Esophagus mucosa (tissue), 1 donor: Measurements from ENCODE around the gene SNAP47. TPM values are rescaled to one million over a fixed set of nuclear protein-coding genes. Genes with fewer than 3 reads are reported as not detected.

Experiments used
- ATAC-seq: fragments of 200-7000 bp; cut with Tn5 transposase; one replicate; pipeline ENCODE4 v1.9.1; 2020
- total RNA-seq: library from RNA; stranded (reverse); gene quantifications from one replicate; pipeline ENCODE4 v1.2.4, GENCODE V29; 2023
- donor health status: DM: yes; HTN: yes; CAD: no.

Gene SNAP47
- total RNA-seq, 1 donor from 2014 or later: 15.8 TPM

GRCh38 chr1:227785805-227786671, 50.8 kb downstream of the SNAP47 start:
- no peak for ATAC-seq

DNA sequence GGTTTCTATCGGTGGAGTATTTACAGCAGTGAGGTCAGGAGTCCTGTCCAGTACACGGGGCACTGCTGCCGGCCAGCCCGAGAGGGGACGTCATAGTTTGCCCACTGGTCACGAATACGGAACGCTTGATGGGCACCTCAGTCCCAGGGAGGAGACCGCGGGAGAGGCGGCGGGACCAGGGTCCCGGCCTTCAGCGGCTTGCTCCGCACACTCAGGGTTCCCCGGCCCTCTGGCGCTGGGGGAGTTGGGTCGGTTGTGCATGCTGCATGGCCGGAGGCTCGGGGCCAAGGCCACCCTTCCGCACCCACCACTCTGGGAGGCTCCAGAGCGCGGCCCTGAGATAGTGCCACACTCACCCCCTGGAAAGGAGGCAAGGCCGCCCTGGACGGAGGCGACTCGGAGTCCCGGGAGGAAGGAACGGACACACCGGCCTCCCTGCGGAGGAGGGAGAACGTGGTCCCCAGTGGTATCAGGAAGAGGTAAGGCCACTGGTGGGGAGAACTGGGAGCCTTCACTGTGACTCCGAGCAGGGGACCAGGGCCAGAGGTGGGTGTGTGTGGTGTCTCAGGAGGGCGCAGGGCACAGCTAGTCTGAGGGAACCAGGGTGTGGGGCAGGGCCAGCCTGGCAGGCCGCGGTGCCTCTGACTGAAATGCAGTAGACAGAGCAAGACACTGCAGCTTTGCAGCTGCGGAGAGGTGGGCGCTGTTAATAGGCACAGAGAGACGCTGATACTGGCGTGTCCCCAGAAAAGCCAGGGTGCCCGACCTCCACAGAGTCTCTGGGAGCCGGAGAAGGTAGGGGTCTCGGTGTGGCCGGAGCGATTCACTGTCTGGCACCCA, 51.7 kb downstream of the SNAP47 start:
- ATAC-seq: no peak

DNA sequence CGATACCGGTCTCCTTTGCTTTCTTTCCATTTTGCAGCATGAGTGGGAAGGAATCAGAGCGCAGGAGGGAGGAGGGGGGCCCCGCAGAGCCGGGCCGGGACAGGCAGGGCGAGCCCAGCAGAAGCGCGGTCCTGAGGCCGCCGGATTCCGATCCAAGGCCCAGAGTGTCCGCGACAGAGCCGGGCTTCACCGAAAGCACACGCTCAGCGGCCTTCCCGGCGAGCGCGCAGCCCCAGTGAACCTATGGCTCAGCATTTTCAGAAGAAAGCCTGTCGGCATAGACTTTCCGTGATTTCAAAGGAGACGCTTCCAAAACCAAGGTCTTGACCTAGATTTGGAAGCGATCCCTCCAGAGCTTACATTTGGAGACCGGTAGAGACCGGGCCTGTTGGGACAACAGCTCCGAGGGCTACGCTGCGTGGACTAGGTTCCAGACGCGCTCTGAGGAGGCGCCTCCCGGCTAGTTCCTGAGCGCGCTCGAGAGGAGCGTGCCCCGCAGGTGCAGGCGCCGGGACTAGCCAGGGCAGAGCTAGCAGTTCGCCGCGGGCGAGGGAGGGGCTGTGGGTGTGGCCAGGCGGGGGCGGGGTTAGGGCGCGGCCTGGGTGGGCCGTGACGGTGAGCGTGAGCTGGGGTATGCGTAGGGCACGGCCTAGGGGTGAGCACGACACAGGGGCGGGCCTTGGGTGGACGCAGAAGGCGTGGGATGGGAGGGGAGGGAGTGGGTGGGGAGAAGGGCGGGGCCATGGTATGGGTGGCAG, 52.5 kb downstream of the SNAP47 start:
- peak; percentile 94 for ATAC-seq

- ATAC-seq: peak; percentile 55
Observed at GRCh38 chr1:227788271-227789083, 53.2 kb downstream of the SNAP47 start.

DNA sequence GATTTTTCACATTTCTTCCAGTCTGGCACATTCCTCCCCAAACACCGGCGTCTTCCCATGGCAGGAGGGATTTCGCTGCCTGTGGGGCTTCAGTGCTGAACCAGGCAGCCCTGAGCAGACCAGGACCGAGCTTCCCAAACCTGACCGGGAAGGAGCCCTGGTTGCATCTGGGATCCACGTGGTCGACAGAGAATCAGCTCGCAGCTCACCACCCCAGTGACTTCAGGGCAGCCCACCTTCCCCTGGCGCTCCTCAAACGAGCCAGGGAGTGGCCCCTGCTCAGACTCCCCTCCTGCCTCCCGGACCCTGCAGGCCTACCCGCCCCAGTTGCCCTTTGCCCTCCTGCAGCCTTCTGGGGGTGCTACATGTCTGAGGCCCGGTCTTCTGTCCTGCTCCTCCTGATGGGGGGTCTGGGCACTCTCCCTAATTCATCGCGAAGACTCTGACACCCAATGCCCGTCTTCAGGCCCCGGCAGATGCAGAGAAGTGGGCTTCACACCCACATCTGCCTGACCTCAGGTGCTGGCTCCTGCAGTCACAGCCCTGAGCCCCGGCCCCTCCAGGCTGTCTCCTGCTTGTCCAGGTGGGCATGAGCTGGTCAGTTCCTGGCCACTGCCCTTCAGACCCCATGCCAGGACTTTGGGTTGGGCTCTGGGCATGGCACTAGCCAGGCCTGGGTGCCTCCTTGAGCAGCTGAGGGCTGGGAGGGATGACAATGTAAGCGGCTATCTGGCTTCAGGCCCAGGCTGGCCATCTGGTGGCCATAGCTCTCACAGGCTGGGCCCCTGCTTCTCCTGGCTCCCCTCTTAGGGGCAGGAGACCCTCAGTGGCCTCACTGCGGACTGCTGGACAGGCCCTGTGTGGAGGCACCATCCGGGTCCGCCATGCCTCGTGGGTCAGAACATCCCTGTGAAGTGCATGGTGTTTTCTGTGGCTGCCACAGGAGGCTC, 54.1 kb downstream of the SNAP47 start:
- ATAC-seq: no peak

DNA sequence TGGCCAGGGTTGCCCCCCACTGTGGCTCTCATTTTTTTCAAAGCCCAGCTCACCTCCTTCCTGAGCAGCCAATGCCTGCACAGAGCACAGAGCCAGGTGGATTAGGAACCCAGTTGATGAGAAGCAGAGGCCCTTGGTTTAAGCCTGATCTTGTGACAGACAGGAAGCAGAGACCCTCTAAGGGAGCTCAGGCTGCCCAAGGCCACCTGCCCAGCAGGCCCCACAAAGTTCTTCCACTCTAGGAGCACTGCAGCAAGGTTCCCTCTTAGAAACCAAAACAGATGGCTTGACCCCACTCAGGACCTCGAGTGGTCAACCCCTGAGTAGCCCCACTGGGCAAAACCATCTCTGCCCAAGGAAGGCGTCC, 54.8 kb downstream of the SNAP47 start:
- ATAC-seq: no peak

DNA sequence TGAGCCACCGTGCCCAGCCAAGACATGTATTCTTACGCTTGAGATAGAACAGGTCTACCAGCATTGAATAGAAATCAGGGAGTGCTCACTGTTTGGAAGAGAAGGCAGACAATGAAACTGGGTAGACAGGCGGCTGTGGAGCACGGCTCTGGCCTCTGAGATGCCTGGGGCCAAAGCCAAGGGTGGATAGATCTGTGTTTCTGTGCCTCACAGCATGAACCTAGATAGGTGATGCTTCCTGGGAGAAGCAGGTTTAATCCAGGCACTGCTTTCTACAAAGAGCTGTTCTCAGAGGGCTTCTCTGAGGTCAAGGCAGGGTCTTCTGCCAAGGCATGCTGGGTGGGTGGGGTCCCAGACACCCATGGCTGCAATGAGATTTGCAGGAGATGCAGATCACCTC, 55.6 kb downstream of the SNAP47 start:
- peak; percentile 62 for ATAC-seq

GRCh38 chr1:227791425-227792143, 56.3 kb downstream of the SNAP47 start:
- no peak for ATAC-seq

GRCh38 chr1:227792216-227793078, 57.2 kb downstream of the SNAP47 start:
- no peak for ATAC-seq

GRCh38 chr1:227793079-227793947, 58.1 kb downstream of the SNAP47 start:
- ATAC-seq: no peak

GRCh38 chr1:227793948-227794816, 58.9 kb downstream of the SNAP47 start:
- ATAC-seq: peak; percentile 8

DNA sequence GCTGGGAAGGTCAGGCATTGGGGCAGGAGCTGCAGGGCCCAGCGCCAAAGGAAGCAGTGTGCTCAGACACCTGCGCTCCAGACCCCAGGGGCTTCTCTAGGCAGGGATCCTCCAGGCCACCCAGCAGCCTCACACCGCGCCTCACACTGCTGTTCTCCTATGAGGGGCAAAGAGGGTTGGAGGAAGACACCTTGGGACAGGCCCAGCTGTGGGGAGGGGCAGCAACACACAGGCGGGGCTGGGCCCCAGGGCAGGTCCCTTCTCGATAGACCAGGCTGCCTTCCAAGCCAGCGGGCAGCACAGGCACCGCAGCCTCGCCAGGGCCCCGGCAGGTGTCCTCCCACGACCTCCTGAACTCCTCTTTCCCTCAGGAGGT, 59.6 kb downstream of the SNAP47 start:
- peak; percentile 15 for ATAC-seq

GRCh38 chr1:227795732-227796131, 60.5 kb downstream of the SNAP47 start:
- no peak for ATAC-seq

GRCh38 chr1:227796359-227796915, 61.2 kb downstream of the SNAP47 start:
- no peak for ATAC-seq

DNA sequence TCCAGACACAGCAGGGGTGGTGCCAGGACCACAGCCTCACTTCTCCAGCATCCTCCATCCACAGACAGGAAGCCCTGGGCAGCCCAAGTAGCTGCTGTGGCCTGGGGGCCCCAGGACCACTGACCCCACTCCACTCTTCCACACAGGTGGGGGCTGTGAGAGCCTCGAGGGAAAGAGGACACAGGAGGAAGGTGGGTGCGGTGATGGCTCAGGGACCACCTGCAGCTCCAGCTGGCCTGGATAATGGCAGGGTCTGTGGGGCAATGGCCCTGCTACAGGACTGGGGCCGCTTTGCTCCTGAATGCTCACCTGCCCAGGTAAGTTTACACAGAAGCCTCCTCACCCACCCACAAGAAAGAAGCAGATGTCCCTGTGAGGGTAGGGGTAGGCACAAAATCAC, 61.9 kb downstream of the SNAP47 start:
- ATAC-seq: no peak

DNA sequence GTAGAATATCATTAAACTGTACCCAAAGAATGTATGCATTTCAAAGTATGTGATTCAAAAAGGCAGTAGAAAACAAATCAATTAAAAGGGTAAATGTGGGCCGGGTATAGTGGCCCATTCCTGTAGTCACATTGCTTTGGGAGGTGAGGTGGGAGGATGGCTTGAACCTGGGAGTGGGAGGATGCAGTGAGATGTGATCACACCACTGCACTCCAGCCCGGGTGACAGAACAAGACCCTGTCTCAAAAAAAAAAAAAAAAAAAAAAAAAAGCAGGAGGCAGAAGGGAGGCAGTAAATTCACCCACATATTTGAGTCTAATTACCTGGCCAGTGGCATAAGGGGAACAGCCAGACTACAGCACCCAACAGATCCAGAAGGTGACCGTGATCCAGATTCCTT, 62.4 kb downstream of the SNAP47 start:
- ATAC-seq: no peak
